Neuronal stem cell (in vitro differentiated cells): ENCODE data around the gene PIGN.

Experiments used
- DNase-seq: peaks from one replicate; pipeline ENCODE4 v3.0.0-alpha.2; 2013; ENCODE audit warnings: low spot score
- H2AFZ ChIP-seq: one replicate; pipeline ENCODE4 v1.6.1; 2013; ENCODE audit warnings: mild to moderate bottlenecking, low read length, inconsistent platforms
- H2AK5ac ChIP-seq: 2 replicates; pipeline ENCODE4 v1.6.1; 2013; ENCODE audit warnings: low read depth, mild to moderate bottlenecking, inconsistent platforms, low read length, moderate library complexity, mixed read lengths
- H2BK120ac ChIP-seq: 2 replicates; pipeline ENCODE4 v1.6.1; 2013; ENCODE audit warnings: low read depth, mild to moderate bottlenecking, inconsistent platforms, low read length, moderate library complexity, mixed read lengths
- H2BK12ac ChIP-seq: one replicate; pipeline ENCODE4 v1.6.1; 2013; ENCODE audit warnings: low read length, inconsistent platforms
- H2BK15ac ChIP-seq: 2 replicates; pipeline ENCODE4 v1.6.1; 2013; ENCODE audit warnings: mild to moderate bottlenecking, low read length, inconsistent platforms, mixed read lengths
- H2BK5ac ChIP-seq: one replicate; pipeline ENCODE4 v1.6.1; 2013; ENCODE audit warnings: inconsistent platforms, mild to moderate bottlenecking, low read length, moderate library complexity
- H3K14ac ChIP-seq: one replicate; pipeline ENCODE4 v1.6.1; 2013; ENCODE audit warnings: low read length, inconsistent platforms
- H3K18ac ChIP-seq: 2 replicates; pipeline ENCODE4 v1.6.1; 2013; ENCODE audit warnings: low read length, inconsistent platforms
- H3K23ac ChIP-seq: 2 replicates; pipeline ENCODE4 v1.6.1; 2013; ENCODE audit warnings: low read depth, mild to moderate bottlenecking, mixed read lengths, low read length, inconsistent platforms; ENCODE audit not compliant: poor library complexity
- H3K27ac ChIP-seq: replicated peaks from 3 replicates; pipeline ENCODE4 v1.5.1; 2013; ENCODE audit warnings: low read length, inconsistent platforms
- H3K27me3 ChIP-seq, 3 experiments: 2 replicates each; pipeline ENCODE4 v1.6.1; 2013; ENCODE audit warnings: low read length in 3 of 3, mild to moderate bottlenecking in 2 of 3, inconsistent platforms in 1 of 3, low read depth in 1 of 3, mixed read lengths in 1 of 3, moderate library complexity in 1 of 3; ENCODE audit not compliant: control insufficient read depth in 3 of 3, insufficient read depth in 3 of 3
- H3K36me3 ChIP-seq, 2 donors: replicated peaks in 1 of 2; 2 replicates each; pipeline ENCODE4 v1.6.1; 2013; ENCODE audit warnings: low read length in 2 of 2; ENCODE audit not compliant: control insufficient read depth in 2 of 2, insufficient read depth in 2 of 2
- H3K4ac ChIP-seq: 2 replicates; pipeline ENCODE4 v1.6.1; 2013; ENCODE audit warnings: inconsistent platforms, mild to moderate bottlenecking, low read length, moderate library complexity
- H3K4me1 ChIP-seq, 2 donors: 1 replicate in 1 of 2; 2 replicates in 1 of 2; pipeline ENCODE4 v1.6.1; 2013; ENCODE audit warnings: low read length in 2 of 2, low read depth in 1 of 2; ENCODE audit not compliant: control insufficient read depth in 2 of 2, insufficient read depth in 1 of 2
- H3K4me2 ChIP-seq: one replicate; pipeline ENCODE4 v1.6.1; 2013; ENCODE audit warnings: mild to moderate bottlenecking, low read length, inconsistent platforms; ENCODE audit not compliant: insufficient read depth, poor library complexity, severe bottlenecking
- H3K4me3 ChIP-seq, 2 donors: 2 replicates each; pipeline ENCODE4 v1.5.1; 2013; ENCODE audit warnings: low read length in 2 of 2, mild to moderate bottlenecking in 2 of 2, inconsistent platforms in 1 of 2, moderate library complexity in 1 of 2
- H3K79me1 ChIP-seq: one replicate; pipeline ENCODE4 v1.6.1; 2013; ENCODE audit warnings: low read depth, mild to moderate bottlenecking, inconsistent platforms, low read length, moderate library complexity
- H3K9ac ChIP-seq: one replicate; pipeline ENCODE4 v1.6.1; 2013; ENCODE audit warnings: mild to moderate bottlenecking, low read depth, low read length, inconsistent platforms; ENCODE audit not compliant: poor library complexity
- H3K9me3 ChIP-seq, 2 donors: replicated peaks in 1 of 2; 2 replicates each; pipeline versions ENCODE3 to v1.6.1; 2013; ENCODE audit warnings: low read length in 2 of 2, mild to moderate bottlenecking in 2 of 2, inconsistent platforms in 1 of 2, low read depth in 1 of 2, mixed read lengths in 1 of 2, moderate library complexity in 1 of 2; ENCODE audit not compliant: control insufficient read depth in 2 of 2, insufficient read depth in 1 of 2
- H4K8ac ChIP-seq: one replicate; pipeline ENCODE4 v1.6.1; 2013; ENCODE audit warnings: low read depth, mild to moderate bottlenecking, inconsistent platforms, low read length, moderate library complexity
- H4K91ac ChIP-seq: one replicate; pipeline ENCODE4 v1.6.1; 2013; ENCODE audit warnings: low read length, low read depth, mild to moderate bottlenecking, inconsistent platforms; ENCODE audit not compliant: poor library complexity
- WGBS, 2 donors: extraction: QIAGEN DNeasy Blood & Tissue Kit; methylation state at CpG; one replicate each; pipeline ENCODE4 v1.1.7; 2013; ENCODE audit warnings: missing lambda C conversion rate in 2 of 2, mixed read lengths in 1 of 2; ENCODE audit not compliant: insufficient read length in 2 of 2, insufficient replicate concordance in 1 of 2; ENCODE audit errors: extremely low coverage in 2 of 2; 5-methylcytosine and 5-hydroxymethylcytosine counted together

The PIGN gene

DNA sequence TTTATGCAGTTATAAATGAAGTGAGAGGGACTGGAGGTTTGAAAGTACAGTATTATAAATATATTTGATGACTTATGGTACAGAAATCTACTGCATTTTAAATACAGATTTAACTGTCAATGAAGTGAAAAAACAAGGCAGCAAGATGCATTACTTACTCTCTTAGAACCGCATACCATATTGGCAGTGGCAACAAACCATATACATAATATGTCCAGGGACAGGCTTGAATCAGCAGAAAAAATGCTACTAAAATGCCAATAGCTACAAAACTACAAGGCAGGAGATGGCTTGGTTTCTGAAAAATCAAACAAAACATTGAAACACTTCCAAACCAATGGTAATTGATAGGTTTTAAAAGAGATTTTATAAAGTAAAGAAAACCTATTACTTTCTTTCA lies 77.2 kb downstream of the PIGN start:
- whole genome bisulfite sequencing, 2 donors: no CpG with 5 or more reads among the region's 1 CpG
- Histone ChIP-seq H2BK120ac (no peak overlapping the region), H3K4me2 (no peak overlapping the region)

DNA sequence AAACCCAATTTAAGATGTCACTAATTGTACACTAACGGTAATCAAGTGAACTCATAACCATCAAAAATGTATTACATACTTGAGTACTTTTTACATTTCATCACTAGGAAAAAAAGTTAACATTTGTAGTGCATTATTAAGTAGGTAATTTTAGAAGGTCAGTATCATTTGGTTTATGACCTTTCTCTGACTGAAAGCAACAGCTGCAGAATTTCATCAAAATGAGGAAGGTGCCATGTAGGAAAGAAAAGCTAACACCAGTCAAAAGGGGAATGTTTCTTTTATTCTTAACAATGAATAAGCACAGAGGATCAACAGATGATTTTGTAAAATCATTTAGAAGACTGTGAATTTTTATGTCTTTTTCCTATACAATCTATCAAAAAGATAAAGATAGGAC lies 79.0 kb downstream of the PIGN start:
- Histone ChIP-seq H3K23ac (no peak overlapping the region), H3K4ac (no peak overlapping the region), H3K14ac (no peak overlapping the region), H3K79me1 (no peaks in the 10 kb centered on the region), H3K36me3 (peaks cover 0 to 8% of the 10 kb centered on the region in 2 donors), H2BK12ac (no peak overlapping the region), H4K91ac (no peak overlapping the region), H2AFZ (no peak overlapping the region), H3K4me1 (no peaks in the 10 kb centered on the region), H2BK15ac (no peak overlapping the region), H2AK5ac (no peak overlapping the region), H3K9ac (no peak overlapping the region), H2BK5ac (no peak overlapping the region), H3K9me3 (no peaks in the 10 kb centered on the region), H3K27ac (no peak overlapping the region), H3K18ac (no peak overlapping the region), H2BK120ac (no peak overlapping the region), H3K4me3 (no peak overlapping the region), H3K27me3 (no peaks in the 10 kb centered on the region), H4K8ac (no peak overlapping the region), H3K4me2 (no peak overlapping the region)
- WGBS, 2 donors: no CpG with 5 or more reads among the region's 1 CpG
- no peak for DNase-seq

More for the DNA sequence above, 77.2 kb downstream of the PIGN start:
- no peak overlapping the region for H2BK12ac ChIP-seq
- peaks cover 0 to 8% of the 10 kb centered on the region in 2 donors for H3K36me3 ChIP-seq
- no peak overlapping the region for H2AFZ ChIP-seq
- no peak overlapping the region for H3K4me3 ChIP-seq
- H4K8ac ChIP-seq: no peak overlapping the region
- no peaks in the 10 kb centered on the region for H3K79me1 ChIP-seq
- H3K18ac ChIP-seq: no peak overlapping the region
- H3K27ac ChIP-seq: no peak overlapping the region
- H3K9me3 ChIP-seq: no peaks in the 10 kb centered on the region
- H3K4ac ChIP-seq: no peak overlapping the region
- H2BK15ac ChIP-seq: no peak overlapping the region
- no peak overlapping the region for H3K23ac ChIP-seq
- H2AK5ac ChIP-seq: no peak overlapping the region
- no peak overlapping the region for H2BK5ac ChIP-seq
- no peak overlapping the region for H3K14ac ChIP-seq
- no peaks in the 10 kb centered on the region for H3K27me3 ChIP-seq
- no peak for DNase-seq
- no peak overlapping the region for H3K9ac ChIP-seq
- no peak overlapping the region for H4K91ac ChIP-seq
- no peaks in the 10 kb centered on the region for H3K4me1 ChIP-seq

DNA sequence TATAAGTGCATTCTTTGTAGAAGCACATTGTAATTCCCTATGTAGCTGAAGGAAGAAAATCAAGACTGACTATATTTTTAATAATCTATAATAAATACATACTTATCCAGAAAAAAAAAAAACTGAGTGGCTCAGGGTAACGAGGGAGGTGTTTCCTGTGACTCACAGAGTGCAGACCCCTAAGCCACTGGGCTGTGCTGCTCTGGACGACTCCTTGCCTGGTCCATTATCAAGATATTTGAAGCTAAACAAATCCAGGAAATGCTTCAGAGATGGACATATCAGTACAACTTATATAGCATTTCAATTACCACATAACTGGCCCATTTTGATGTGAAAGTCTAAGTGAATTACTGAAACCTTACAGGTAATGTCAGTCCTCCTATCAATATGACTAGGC lies 80.6 kb downstream of the PIGN start:
- no peak overlapping the region for H3K18ac ChIP-seq

DNA sequence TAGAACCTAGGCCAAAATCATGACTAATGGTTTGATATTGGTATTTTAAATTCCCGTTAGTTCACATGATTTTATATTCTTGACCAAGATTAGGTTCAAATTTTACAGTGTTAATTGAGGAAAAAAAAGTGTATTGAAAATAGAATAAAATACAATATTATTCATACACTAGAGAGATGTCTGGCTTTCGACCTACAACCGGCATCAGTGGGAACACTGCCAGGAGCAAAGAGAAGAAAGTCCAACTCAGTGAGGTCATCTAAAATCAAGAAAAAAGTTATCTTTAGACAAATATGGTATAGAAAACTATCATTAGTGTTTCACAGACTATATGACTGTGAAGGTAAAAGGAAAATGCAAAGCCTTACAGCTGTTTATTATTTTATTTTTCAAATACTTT lies 81.5 kb downstream of the PIGN start:
- Histone ChIP-seq H2AK5ac (no peak overlapping the region), H2BK12ac (no peak overlapping the region), H2BK120ac (no peak overlapping the region), H3K79me1 (no peaks in the 10 kb centered on the region), H4K91ac (no peak overlapping the region), H3K27ac (no peak overlapping the region), H3K4ac (no peak overlapping the region), H3K14ac (no peak overlapping the region), H3K4me1 (no peaks in the 10 kb centered on the region), H3K27me3 (no peaks in the 10 kb centered on the region), H2BK5ac (no peak overlapping the region), H3K18ac (no peak overlapping the region), H3K9ac (no peak overlapping the region), H3K9me3 (no peaks in the 10 kb centered on the region), H3K4me2 (no peak overlapping the region), H2AFZ (no peak overlapping the region), H2BK15ac (no peak overlapping the region), H4K8ac (no peak overlapping the region), H3K23ac (no peak overlapping the region), H3K4me3 (no peak overlapping the region), H3K36me3 (peaks cover 0 to 15% of the 10 kb centered on the region in 2 donors)
- no peak for DNase-seq
- no CpG with 5 or more reads among the region's 3 CpGs for WGBS, 2 donors

More for the DNA sequence above, 80.6 kb downstream of the PIGN start:
- Histone ChIP-seq H4K8ac (no peak overlapping the region), H3K4me2 (no peak overlapping the region), H2AFZ (no peak overlapping the region), H3K9me3 (no peaks in the 10 kb centered on the region), H3K27ac (no peak overlapping the region), H2BK12ac (no peak overlapping the region), H3K9ac (no peak overlapping the region), H3K4ac (no peak overlapping the region), H3K79me1 (no peaks in the 10 kb centered on the region), H2AK5ac (no peak overlapping the region), H4K91ac (no peak overlapping the region), H2BK120ac (no peak overlapping the region), H3K4me3 (no peak overlapping the region), H3K27me3 (no peaks in the 10 kb centered on the region), H2BK15ac (no peak overlapping the region), H3K14ac (no peak overlapping the region), H2BK5ac (no peak overlapping the region), H3K23ac (no peak overlapping the region), H3K36me3 (peaks cover 0 to 8% of the 10 kb centered on the region in 2 donors), H3K4me1 (no peaks in the 10 kb centered on the region)
- DNase-seq: no peak
- WGBS, 2 donors: no CpG with 5 or more reads among the region's 2 CpGs
